IMR-90 (cell line): ENCODE measurements around the gene FUT4. TPM values are rescaled to one million over a fixed set of nuclear protein-coding genes. Genes with fewer than 3 reads are reported as not detected.

Experiments
- ATAC-seq: fragments of 200-7000 bp; cut with Tn5 transposase; 2 replicates; pipeline ENCODE4 v1.9.1; 2020; ENCODE audit warnings: low read depth, mild to moderate bottlenecking, moderate library complexity
- BruUV-seq: library from RNA; stranded (reverse); fragments of 400-500 nt; replicated peaks from 2 replicates; lab custom pipeline; 2021; lab: Mats Ljungman, UMichigan
- CTCF ChIA-PET: fragments of 300-600 bp; formaldehyde crosslinking; extraction: SDS; loops from one replicate; lab custom pipeline; 2021; ENCODE audit warnings: antibody characterized with exemption; lab: Yijun Ruan, JAX
- POLR2A ChIA-PET: fragments of 300-600 bp; sonication (Branson Sonifier 250); formaldehyde crosslinking; loops from one replicate; lab custom pipeline; 2022; ENCODE audit warnings: antibody characterized with exemption; ENCODE audit not compliant: unreplicated experiment; lab: Charles Lee
- DNase-seq: peaks from one replicate; pipeline ENCODE4 v3.0.0; 2013
- H2AFZ ChIP-seq: replicated peaks from 2 replicates; pipeline ENCODE3; 2013; ENCODE audit warnings: low read length, mild to moderate bottlenecking; ENCODE audit not compliant: poor library complexity
- H2AK5ac ChIP-seq: 2 replicates; pipeline ENCODE4 v1.6.1; 2013; ENCODE audit warnings: low read depth, low read length, inconsistent platforms
- H2AK9ac ChIP-seq: replicated peaks from 2 replicates; pipeline ENCODE3; 2013; ENCODE audit warnings: mild to moderate bottlenecking, low read depth, low read length, moderate library complexity; ENCODE audit not compliant: poor library complexity
- H2BK120ac ChIP-seq: 2 replicates; pipeline ENCODE4 v1.6.1; 2013; ENCODE audit warnings: low read depth, low read length, inconsistent platforms
- H2BK15ac ChIP-seq: 3 replicates; pipeline ENCODE4 v1.6.1; 2013; ENCODE audit warnings: low read depth, low read length, inconsistent platforms
- H2BK20ac ChIP-seq: 2 replicates; pipeline ENCODE4 v1.6.1; 2013; ENCODE audit warnings: low read depth, mild to moderate bottlenecking, inconsistent platforms, low read length, moderate library complexity
- H2BK5ac ChIP-seq: 2 replicates; pipeline ENCODE4 v1.6.1; 2013; ENCODE audit warnings: mild to moderate bottlenecking, low read depth, low read length, inconsistent platforms; ENCODE audit not compliant: poor library complexity, severe bottlenecking
- H3K14ac ChIP-seq: replicated peaks from 2 replicates; pipeline ENCODE4 v1.6.1; 2013; ENCODE audit warnings: low read depth, low read length, inconsistent platforms
- H3K18ac ChIP-seq: 2 replicates; pipeline ENCODE4 v1.6.1; 2013; ENCODE audit warnings: low read depth, low read length, control low read depth
- H3K23ac ChIP-seq: 2 replicates; pipeline ENCODE4 v1.6.1; 2013; ENCODE audit warnings: low read depth, low read length, inconsistent platforms
- H3K27ac ChIP-seq: 2 replicates; pipeline ENCODE4 v1.5.1; 2013; ENCODE audit warnings: mild to moderate bottlenecking, control low read depth, low read length; ENCODE audit not compliant: insufficient read depth
- H3K27me3 ChIP-seq: 2 replicates; pipeline ENCODE4 v1.6.1; 2013; ENCODE audit warnings: low read length; ENCODE audit not compliant: control insufficient read depth, insufficient read depth
- H3K36me3 ChIP-seq: 2 replicates; pipeline ENCODE4 v1.6.1; 2013; ENCODE audit warnings: low read length, mixed read lengths; ENCODE audit not compliant: control insufficient read depth, insufficient read depth
- H3K4ac ChIP-seq: 2 replicates; pipeline ENCODE4 v1.6.1; 2013; ENCODE audit warnings: low read depth, low read length, inconsistent platforms
- H3K4me1 ChIP-seq: 2 replicates; pipeline ENCODE4 v1.6.1; 2013; ENCODE audit warnings: low read length, mixed read lengths; ENCODE audit not compliant: control insufficient read depth, insufficient read depth
- H3K4me2 ChIP-seq: 2 replicates; pipeline ENCODE4 v1.6.1; 2013; ENCODE audit warnings: low read depth, mild to moderate bottlenecking, control low read depth, low read length, moderate library complexity
- H3K4me3 ChIP-seq: 2 replicates; pipeline ENCODE4 v1.5.1; 2013; ENCODE audit warnings: low read depth, mild to moderate bottlenecking, control low read depth, low read length, moderate library complexity; ENCODE audit not compliant: insufficient read depth
- H3K56ac ChIP-seq: 2 replicates; pipeline ENCODE4 v1.6.1; 2013; ENCODE audit warnings: low read length, inconsistent platforms; ENCODE audit not compliant: insufficient read depth; ENCODE audit errors: extremely low read depth
- H3K79me1 ChIP-seq, 2 experiments: 2 replicates each; pipeline ENCODE4 v1.6.1; 2013; ENCODE audit warnings: low read length in 2 of 2, inconsistent platforms in 1 of 2, low read depth in 1 of 2
- H3K9ac ChIP-seq: 2 replicates; pipeline ENCODE4 v1.6.1; 2013; ENCODE audit warnings: low read depth, low read length, control low read depth
- H3K9me1 ChIP-seq: 2 replicates; pipeline ENCODE4 v1.6.1; 2013; ENCODE audit warnings: low read length, inconsistent platforms; ENCODE audit not compliant: insufficient read depth
- H3K9me3 ChIP-seq: 2 replicates; pipeline ENCODE4 v1.6.1; 2013; ENCODE audit warnings: low read length; ENCODE audit not compliant: control insufficient read depth, insufficient read depth
- H4K20me1 ChIP-seq: 2 replicates; pipeline ENCODE4 v1.6.1; 2013; ENCODE audit warnings: low read length, inconsistent platforms; ENCODE audit not compliant: insufficient read depth
- H4K5ac ChIP-seq: 2 replicates; pipeline ENCODE4 v1.6.1; 2013; ENCODE audit warnings: mild to moderate bottlenecking, low read depth, low read length, control low read depth
- H4K8ac ChIP-seq, 2 experiments: 2 replicates each; pipeline ENCODE4 v1.6.1; 2013; ENCODE audit warnings: low read depth in 2 of 2, low read length in 2 of 2, control low read depth in 1 of 2, inconsistent platforms in 1 of 2
- H4K91ac ChIP-seq: 2 replicates; pipeline ENCODE4 v1.6.1; 2013; ENCODE audit warnings: low read depth, low read length, inconsistent platforms; ENCODE audit not compliant: insufficient read depth
- BHLHE40 ChIP-seq: fragments of 150-350 bp; IDR thresholded peaks from 2 replicates; pipeline ENCODE4 v1.6.1; 2016; ENCODE audit warnings: mild to moderate bottlenecking, low read depth, low read length
- CEBPB ChIP-seq: IDR thresholded peaks from 2 replicates; pipeline ENCODE4 v1.6.1; 2012; ENCODE audit warnings: low read depth, low read length, improper control_type of control experiment
- CHD1 ChIP-seq: IDR thresholded peaks from 2 replicates; pipeline ENCODE4 v1.6.1; 2012; ENCODE audit warnings: low read depth, low read length, improper control_type of control experiment
- CTCF ChIP-seq: conservative IDR thresholded peaks from 2 replicates; pipeline ENCODE4 v1.5.1; 2012; ENCODE audit warnings: mild to moderate bottlenecking, low read depth, low read length, improper control_type of control experiment
- ELK1 ChIP-seq: fragments of 150-350 bp; IDR thresholded peaks from 2 replicates; pipeline ENCODE4 v1.6.1; 2016; ENCODE audit warnings: low read depth, mild to moderate bottlenecking, low read length, moderate library complexity, borderline replicate concordance
- FOS ChIP-seq: fragments of 150-350 bp; IDR thresholded peaks from 2 replicates; pipeline ENCODE4 v1.6.1; 2016; ENCODE audit warnings: low read depth, low read length
- MAFK ChIP-seq: IDR thresholded peaks from 2 replicates; pipeline ENCODE4 v1.6.1; 2012; ENCODE audit warnings: low read depth, low read length, improper control_type of control experiment
- MAZ ChIP-seq: IDR thresholded peaks from 2 replicates; pipeline ENCODE4 v1.6.1; 2012; ENCODE audit warnings: low read depth, mild to moderate bottlenecking, low read length, improper control_type of control experiment, moderate library complexity, borderline replicate concordance
- MXI1 ChIP-seq: IDR thresholded peaks from 2 replicates; pipeline ENCODE4 v1.6.1; 2012; ENCODE audit warnings: low read depth, mild to moderate bottlenecking, low read length, moderate library complexity, borderline replicate concordance
- NFE2L2 ChIP-seq: fragments of 150-350 bp; IDR thresholded peaks from 2 replicates; pipeline ENCODE4 v1.6.1; 2016; ENCODE audit warnings: low read depth, mild to moderate bottlenecking, low read length
- POLR2A ChIP-seq: IDR thresholded peaks from 2 replicates; pipeline ENCODE4 v1.6.1; 2012; ENCODE audit warnings: mild to moderate bottlenecking, low read depth, low read length
- RAD21 ChIP-seq: IDR thresholded peaks from 2 replicates; pipeline ENCODE4 v1.6.1; 2012; ENCODE audit warnings: low read length, improper control_type of control experiment
- RCOR1 ChIP-seq: IDR thresholded peaks from 2 replicates; pipeline ENCODE4 v1.6.1; 2012; ENCODE audit warnings: mild to moderate bottlenecking, low read length, improper control_type of control experiment; ENCODE audit not compliant: insufficient replicate concordance
- RFX5 ChIP-seq: IDR thresholded peaks from 2 replicates; pipeline ENCODE4 v1.8.0; 2012; ENCODE audit warnings: low read depth, mild to moderate bottlenecking, low read length, moderate library complexity
- SMC3 ChIP-seq: fragments of 150-350 bp; IDR thresholded peaks from 2 replicates; pipeline ENCODE4 v1.6.1; 2016; ENCODE audit warnings: low read depth, mild to moderate bottlenecking, antibody characterized with exemption, low read length, moderate library complexity
- USF2 ChIP-seq: fragments of 150-350 bp; IDR thresholded peaks from 2 replicates; pipeline ENCODE4 v1.6.1; 2017; ENCODE audit warnings: mild to moderate bottlenecking, antibody characterized with exemption, low read length, low read depth
- dilution Hi-C: fragments of 300-500 bp; cut with HindIII; formaldehyde crosslinking; loops from one replicate; pipeline ENCODE4 v1.14.3; 2018; ENCODE audit warnings: low sequenced_read_pairs; ENCODE audit not compliant: unreplicated experiment
- in situ Hi-C: fragments of 300-500 bp; cut with MboI; formaldehyde crosslinking; loops from 3 replicates; pipeline ENCODE4 v1.14.3; 2019; ENCODE audit warnings: low sequenced_read_pairs, inconsistent platforms, mixed read lengths
- intact Hi-C: fragments of 100-400 bp; cut with micrococcal nuclease; formaldehyde crosslinking; loops from 2 replicates; pipeline ENCODE4 v1.10.0; 2022
- polyA plus RNA-seq, 3 experiments: library from polyadenylated mRNA; depleted of rRNA; stranded (reverse); fragments of >200 nt; gene quantifications; 2 replicates each; pipeline ENCODE4 v1.2.3, GENCODE V29; 2012; ENCODE audit warnings: low replicate concordance in 1 of 3
- total RNA-seq: library from RNA; depleted of rRNA; stranded (reverse); fragments of >200 nt; gene quantifications from 2 replicates; pipeline ENCODE4 v1.2.3, GENCODE V29; 2012

The FUT4 gene
- total and polyA plus RNA-seq, 2 of the 4 experiments (the other 2 are of a cell fraction): 2.2 to 2.4 TPM

GRCh38 chr11:94557421-94557820 is 13.7 kb downstream of the FUT4 start:
- no peaks in the 10 kb centered on the region for H3K27me3 ChIP-seq
- POLR2A ChIA-PET: no interaction called here
- DNase-seq: peak; percentile 58

More at GRCh38 chr11:94557421-94557820, 13.7 kb downstream of the FUT4 start:
- Histone ChIP-seq H4K8ac (no peak overlapping the region), H3K14ac (no peak overlapping the region), H3K4ac (no peak overlapping the region), H3K79me1 (0 out of 4 replicates have a peak, but pooled peaks cover 2 to 9% of the 10 kb centered on the region in 2 experiments), H3K4me3 (no peak overlapping the region), H4K20me1 (no peaks in the 10 kb centered on the region), H3K18ac (no peak overlapping the region), H2AK9ac (no peak overlapping the region), H2AK5ac (no peak overlapping the region), H3K56ac (no peak overlapping the region), H3K9me1 (peaks cover 3% of the 10 kb centered on the region; the same call in 1 of the 2 replicates), H3K36me3 (no peaks in the 10 kb centered on the region), H2BK15ac (no peak overlapping the region), H2BK20ac (no peak overlapping the region), H3K9ac (no peak overlapping the region), H2BK5ac (peak overlapping the region; percentile 69), H2BK120ac (no peak overlapping the region), H2AFZ (no peak overlapping the region), H4K5ac (no peak overlapping the region), H4K91ac (no peak overlapping the region), H3K4me1 (peaks cover 7% of the 10 kb centered on the region), H3K4me2 (no peak overlapping the region), H3K27ac (no peak overlapping the region), H3K23ac (no peak overlapping the region), H3K9me3 (no peaks in the 10 kb centered on the region)
- no TSS peak for BruUV-seq
- dilution Hi-C loops: no loop called here
- ATAC-seq: peak; percentile 68
- intact Hi-C loops: no loop called here
- no peak for TF ChIP-seq RFX5
- TF ChIP-seq CTCF: no peak
- no peak for TF ChIP-seq USF2
- no peak for TF ChIP-seq MXI1
- no peak for TF ChIP-seq NFE2L2
- TF ChIP-seq FOS: no peak
- TF ChIP-seq MAZ: no peak
- TF ChIP-seq RCOR1: no peak
- TF ChIP-seq CEBPB: no peak
- TF ChIP-seq BHLHE40: no peak
- no peak for TF ChIP-seq CHD1
- TF ChIP-seq MAFK: no peak
- no peak for TF ChIP-seq SMC3
- no peak for TF ChIP-seq POLR2A
- TF ChIP-seq RAD21: no peak
- TF ChIP-seq ELK1: no peak
- CTCF ChIA-PET: no interaction called here
- in situ Hi-C loops: no loop called here
